Forelimb muscle (tissue), 1 donor: ENCODE data around the gene LGR6. TPM values are rescaled to one million over a fixed set of nuclear protein-coding genes. Genes with fewer than 3 reads are reported as not detected.
"Not testable (repeated sequence)": the region's sequence is repeated elsewhere in the genome, so short reads cannot be mapped to it uniquely, and the experiment has no call there.

ENCODE experiments used
- DNase-seq: peaks from one replicate; pipeline ENCODE4 v3.0.0-alpha.2; 2013; ENCODE audit warnings: low read depth
- polyA plus RNA-seq: library from polyadenylated mRNA; unstranded; fragments of 120-200 nt; gene quantifications from one replicate; pipeline ENCODE4 v1.2.1, GENCODE V29; 2013; ENCODE audit not compliant: insufficient read length

The LGR6 gene
- polyA plus RNA-seq, 1 donor = 0.65 TPM

- DNase-seq = no peak
These were observed 136.3 kb downstream of the LGR6 start for GRCh38 chr1:202329891-202330290.

DNA sequence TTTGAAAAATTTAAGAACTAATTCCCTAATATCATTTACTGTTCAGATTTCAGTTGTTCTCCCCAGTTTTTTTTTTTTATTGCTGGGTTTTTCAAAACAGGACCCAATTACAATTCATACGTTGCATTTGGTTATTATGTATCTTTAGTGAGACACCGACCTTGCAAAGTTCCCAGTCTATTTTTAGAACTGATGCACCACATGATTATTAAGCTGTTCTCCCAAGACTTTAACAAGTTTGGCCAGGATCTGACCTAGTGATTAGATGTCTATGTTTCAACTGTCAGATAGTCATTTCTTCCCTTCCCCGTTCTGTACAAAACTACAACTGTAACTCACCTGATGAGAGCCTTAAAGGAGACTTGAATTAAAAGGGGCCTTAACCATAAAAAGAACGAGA is 140.3 kb downstream of the LGR6 start:
- DNase-seq = no peak

DNA sequence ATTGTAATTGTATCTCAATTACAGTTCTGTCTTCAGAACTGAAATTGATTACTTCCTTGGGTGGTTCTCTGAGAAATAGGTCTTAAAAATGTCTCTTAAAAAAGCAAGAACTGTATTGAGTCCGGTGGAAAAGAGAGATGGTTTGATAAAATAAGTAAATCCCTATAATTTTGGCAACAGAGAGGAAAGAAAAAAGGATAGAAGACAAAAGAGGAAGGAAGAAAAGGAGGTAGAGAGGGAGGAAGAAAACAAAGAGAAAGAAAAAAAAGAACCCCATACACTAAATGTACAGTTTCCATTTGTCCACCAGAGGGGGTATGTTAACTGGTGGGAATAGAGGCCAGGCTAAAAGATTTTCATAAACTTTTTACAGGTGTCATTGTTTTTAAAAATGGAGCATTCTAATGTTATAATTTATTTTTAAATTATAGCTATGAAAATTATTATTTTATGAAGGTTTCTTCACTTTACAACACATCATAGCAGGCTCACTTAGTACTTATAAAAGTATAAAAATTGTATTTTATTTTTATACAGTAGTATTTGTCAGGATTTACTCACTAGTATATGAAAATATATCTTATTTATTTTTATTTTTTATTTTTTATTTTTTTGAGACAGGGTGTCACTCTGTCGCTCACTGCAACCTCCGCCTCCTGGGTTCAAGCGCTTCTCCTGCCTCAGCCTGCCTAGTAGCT is 150.2 kb downstream of the LGR6 start:
- DNase-seq = no peak

- DNase-seq = no peak
These were observed 154.5 kb downstream of the LGR6 start for GRCh38 chr1:202348005-202348508.

DNA sequence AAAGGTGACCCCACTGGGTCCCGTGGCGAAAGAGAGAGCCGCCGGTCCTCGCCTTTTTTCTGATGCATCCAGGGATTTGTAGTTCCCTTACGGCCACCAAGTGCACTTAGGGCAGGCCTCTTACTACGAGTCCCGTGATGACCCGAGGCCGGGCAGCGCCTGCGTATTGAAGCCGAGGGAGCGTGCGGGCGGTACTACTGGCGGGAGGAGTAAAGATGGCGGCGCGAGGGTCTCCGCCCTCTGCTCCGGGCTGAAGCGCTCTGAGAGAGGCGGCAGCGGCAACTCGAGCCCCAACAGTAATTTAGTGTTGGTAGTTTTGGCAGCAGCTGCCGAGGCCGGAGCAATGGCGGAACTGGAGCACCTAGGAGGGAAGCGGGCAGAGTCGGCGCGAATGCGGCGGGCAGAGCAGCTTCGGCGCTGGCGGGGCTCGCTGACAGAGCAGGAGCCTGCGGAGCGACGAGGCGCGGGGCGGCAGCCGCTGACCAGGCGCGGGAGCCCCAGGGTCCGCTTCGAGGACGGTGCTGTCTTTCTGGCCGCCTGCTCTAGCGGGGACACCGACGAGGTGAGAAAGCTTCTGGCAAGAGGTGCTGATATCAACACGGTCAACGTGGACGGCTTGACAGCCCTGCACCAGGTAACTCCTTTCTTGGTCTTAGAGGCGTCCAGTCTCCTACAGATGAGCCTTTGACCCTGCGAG is 155.1 kb downstream of the LGR6 start, which contains the start of gene PPP1R12B:
PPP1R12B (plus strand) TSS at position 191 of the 697 bp plus-strand sequence; CDS start at position 344, 153 bp downstream.
- peak; percentile 98 for DNase-seq

DNA sequence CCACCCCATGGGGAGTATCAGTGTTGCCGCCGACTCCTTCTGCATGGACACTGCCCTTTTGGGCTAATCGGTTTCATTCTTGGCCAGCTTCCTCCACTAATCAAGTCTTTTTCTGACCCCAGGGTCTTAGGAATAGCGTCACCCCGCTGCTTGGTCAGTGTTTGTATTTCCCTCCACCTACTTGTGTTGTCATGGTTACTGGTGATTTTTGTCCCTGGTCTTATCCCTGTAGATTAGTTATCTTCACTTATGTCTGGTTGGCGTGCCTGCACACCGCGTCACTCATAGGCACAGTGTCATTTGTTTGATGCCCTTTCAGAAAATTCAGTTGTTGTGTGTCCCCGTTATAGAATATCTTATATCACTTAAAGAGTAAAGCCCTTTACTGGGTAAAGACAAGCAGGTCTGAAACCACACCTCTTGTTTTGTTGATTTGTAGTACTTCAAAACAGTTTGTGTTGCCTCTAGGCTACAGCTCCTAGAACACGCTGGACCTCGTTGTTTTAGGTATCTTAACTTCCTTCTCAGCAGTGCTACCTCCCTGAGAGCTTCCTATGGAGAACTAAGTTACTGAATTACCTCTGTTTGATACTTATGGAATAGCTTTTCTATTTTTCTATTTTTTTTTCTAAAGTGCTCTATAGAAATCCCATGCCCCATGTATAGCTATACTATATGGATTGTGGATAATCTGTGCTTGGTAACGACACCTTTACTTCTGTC is 155.8 kb downstream of the LGR6 start:
- no peak for DNase-seq

GRCh38 chr1:202351725-202352124 is 158.1 kb downstream of the LGR6 start:
- DNase-seq = no peak

- not testable (repeated sequence) for DNase-seq
These were observed 159.1 kb downstream of the LGR6 start for GRCh38 chr1:202352583-202353197.

DNA sequence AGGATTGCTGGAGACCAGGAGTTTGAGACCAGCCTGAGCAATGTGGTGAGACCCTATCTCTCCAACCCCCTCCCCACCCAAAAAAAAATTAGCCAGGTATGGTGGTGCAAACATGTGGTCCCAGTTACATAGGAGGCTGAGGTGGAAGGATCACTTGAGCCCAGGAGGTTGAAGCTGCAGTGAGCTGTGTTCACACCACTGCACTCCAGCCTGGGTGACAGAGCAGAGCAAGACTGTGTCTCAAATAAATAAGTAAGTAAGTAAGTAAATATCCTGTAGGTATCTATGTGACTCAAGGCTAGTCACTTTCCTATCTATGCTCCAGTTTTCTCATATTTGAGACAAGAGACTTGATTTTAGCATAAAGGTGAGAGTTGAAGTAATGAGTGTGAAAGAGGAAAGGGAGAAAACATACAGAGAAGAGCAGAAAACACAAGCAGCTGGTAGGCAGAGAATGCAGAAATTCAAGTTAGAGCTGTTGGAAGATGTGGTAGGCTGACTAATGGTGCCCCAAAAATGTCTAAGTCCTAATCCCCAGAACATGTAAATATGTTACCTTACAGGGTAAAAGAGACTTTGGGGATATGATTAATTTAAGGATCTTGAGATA is 162.4 kb downstream of the LGR6 start:
- no peak for DNase-seq

- DNase-seq = no peak
These were observed 163.9 kb downstream of the LGR6 start for GRCh38 chr1:202357506-202357905.

DNA sequence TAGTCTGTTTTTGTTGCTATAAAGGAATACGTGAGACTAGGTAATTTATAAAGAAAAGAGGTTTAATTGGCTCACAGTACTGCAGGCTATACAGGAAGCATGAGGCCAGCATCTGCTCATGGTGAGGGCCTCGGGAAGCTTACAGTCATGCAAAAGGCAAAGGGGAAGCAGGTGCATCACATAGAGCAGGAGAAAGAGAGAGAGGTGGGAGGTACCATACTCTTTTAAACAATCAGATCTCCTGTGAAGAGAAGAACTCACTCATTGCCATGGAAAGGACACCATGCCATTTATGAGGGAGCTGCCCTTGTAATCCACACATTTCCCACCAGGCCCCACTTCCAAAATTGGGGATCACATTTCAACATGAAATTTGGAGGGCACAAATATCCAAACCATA is 167.6 kb downstream of the LGR6 start:
- DNase-seq = no peak

- DNase-seq = no peak
These were observed 168.1 kb downstream of the LGR6 start for GRCh38 chr1:202361701-202362100.

DNA sequence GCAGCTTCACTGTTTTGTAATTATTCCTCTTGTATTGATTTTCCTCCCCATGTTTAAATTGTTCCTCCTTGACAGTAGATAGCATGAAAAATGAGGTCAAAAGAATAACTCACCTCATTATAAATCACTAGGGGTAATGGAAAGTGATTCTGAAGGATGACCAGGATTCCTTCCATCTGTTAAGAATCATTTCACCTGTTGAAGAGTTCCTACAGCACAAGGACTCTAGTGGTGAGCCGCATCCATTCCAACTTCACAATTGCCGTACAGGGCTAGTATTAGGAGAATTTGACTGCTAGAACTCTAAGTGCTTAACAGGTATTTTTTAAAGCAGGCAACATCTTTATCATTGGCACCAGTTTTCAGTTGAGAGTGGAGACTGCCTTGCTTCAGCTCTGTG is 168.6 kb downstream of the LGR6 start:
- DNase-seq = no peak

DNA sequence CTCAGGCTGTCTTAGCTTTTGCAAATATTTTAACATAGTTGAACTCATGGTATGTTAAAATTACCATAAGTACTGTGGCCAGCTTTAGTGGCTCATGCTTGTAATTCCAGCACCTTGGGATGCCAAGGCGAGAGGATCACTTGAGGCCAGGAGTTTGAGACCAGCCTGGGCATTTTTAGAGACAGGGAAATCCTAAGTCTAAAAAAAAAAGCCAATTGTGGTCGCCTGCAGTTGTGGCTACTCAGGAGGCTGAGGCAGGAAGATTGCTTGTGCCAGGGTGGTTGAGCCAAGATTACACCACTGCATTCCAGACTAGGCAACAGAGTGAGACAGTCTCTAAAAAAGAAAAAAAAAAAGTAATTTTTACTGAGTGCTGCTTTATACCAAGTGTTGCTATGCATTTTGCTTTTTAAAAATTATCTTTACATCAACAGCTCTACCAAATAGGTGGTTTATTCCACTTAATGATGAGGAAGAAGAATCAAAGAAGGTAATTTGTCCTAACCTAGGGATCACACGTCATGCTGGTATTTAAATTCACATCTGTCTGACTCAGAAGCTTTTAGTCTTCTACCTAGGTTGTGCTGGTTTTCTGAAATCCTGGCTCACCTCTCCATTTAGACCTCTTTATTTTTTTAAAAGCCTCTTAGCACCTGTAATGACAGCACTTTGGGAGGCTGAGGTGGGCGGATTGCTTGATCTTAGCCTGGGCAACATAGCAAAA is 171.7 kb downstream of the LGR6 start:
- DNase-seq = no peak

DNA sequence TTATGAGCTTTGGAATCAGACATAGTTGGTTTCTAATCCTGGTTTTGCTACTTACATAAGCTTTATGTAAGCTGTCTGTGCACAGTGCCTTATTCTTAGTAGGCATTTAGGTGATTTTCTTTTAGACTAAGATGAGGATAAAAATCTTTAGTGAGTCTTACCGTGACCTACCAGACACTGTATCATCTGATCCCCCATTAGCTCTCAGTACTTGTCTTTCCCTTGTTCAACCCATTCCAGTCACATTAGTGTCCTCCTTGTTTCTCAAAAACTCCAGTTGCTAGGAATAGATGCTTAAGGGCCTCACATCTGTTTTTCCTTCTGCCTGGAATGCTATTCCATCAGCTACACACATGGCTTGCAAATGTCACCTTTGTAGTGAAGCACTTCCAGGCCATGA is 173.7 kb downstream of the LGR6 start:
- DNase-seq = no peak

Other genes with a start within 250 kb of the LGR6 start
- gene LMOD1, start 247.3 kb upstream of the LGR6 start, polyA plus RNA-seq = 48.7 TPM
- gene TIMM17A, start 238.3 kb upstream of the LGR6 start, polyA plus RNA-seq = 36.5 TPM
- 18.6 TPM for gene RNPEP, start 211.2 kb upstream of the LGR6 start, polyA plus RNA-seq
- gene ELF3, start 183.2 kb upstream of the LGR6 start, polyA plus RNA-seq = 0.20 TPM
- 0.08 TPM for gene GPR37L1, start 70.9 kb upstream of the LGR6 start, polyA plus RNA-seq
- 40.1 TPM for gene ARL8A, start 49.1 kb upstream of the LGR6 start, polyA plus RNA-seq
- gene PTPN7, start 33.2 kb upstream of the LGR6 start, polyA plus RNA-seq = 0.92 TPM
- gene UBE2T, start 148.1 kb downstream of the LGR6 start, polyA plus RNA-seq = 19.8 TPM
- gene PPP1R12B, start 154.9 kb downstream of the LGR6 start, polyA plus RNA-seq = 73.3 TPM